IPS DF 6.9 (cell line): ENCODE measurements around the gene LIN37.

Source experiments
- DNase-seq: peaks from one replicate; pipeline ENCODE4 v3.0.0-alpha.2; 2013; ENCODE audit warnings: low read depth, low spot score
- H3K27ac ChIP-seq: one replicate; pipeline ENCODE4 v1.5.1; 2013; ENCODE audit warnings: low read length, control low read depth
- H3K27me3 ChIP-seq: 2 replicates; pipeline ENCODE4 v1.6.1; 2013; ENCODE audit warnings: mild to moderate bottlenecking, low read length; ENCODE audit not compliant: control insufficient read depth, insufficient read depth
- H3K36me3 ChIP-seq: 2 replicates; pipeline ENCODE4 v1.6.1; 2013; ENCODE audit warnings: low read length; ENCODE audit not compliant: control insufficient read depth, insufficient read depth
- H3K4me1 ChIP-seq: 2 replicates; pipeline ENCODE4 v1.6.1; 2013; ENCODE audit warnings: low read length; ENCODE audit not compliant: control insufficient read depth, insufficient read depth
- H3K4me3 ChIP-seq: 2 replicates; pipeline ENCODE4 v1.5.1; 2013; ENCODE audit warnings: mild to moderate bottlenecking, low read length
- H3K9me3 ChIP-seq: 2 replicates; pipeline ENCODE4 v1.6.1; 2013; ENCODE audit warnings: low read length, inconsistent platforms; ENCODE audit not compliant: control insufficient read depth, insufficient read depth
- WGBS: extraction: QIAGEN DNeasy Blood & Tissue Kit; methylation state at CpG from one replicate; pipeline ENCODE4 v1.1.7; 2013; ENCODE audit warnings: mixed read lengths, missing lambda C conversion rate; ENCODE audit not compliant: insufficient read length, insufficient coverage; 5-methylcytosine and 5-hydroxymethylcytosine counted together

LIN37 gene

GRCh38 chr19:35783469-35784434 is 35.4 kb downstream of the LIN37 start:
- peak overlapping the region; percentile 26; the same call in 1 of the 2 replicates for H3K4me3 ChIP-seq
- H3K27me3 ChIP-seq: no peaks in the 10 kb centered on the region
- no peaks in the 10 kb centered on the region; the same call in 1 of the 2 replicates for H3K36me3 ChIP-seq
- H3K9me3 ChIP-seq: no peaks in the 10 kb centered on the region
- no peak for DNase-seq
- no CpG with 5 or more reads among the region's 28 CpGs for WGBS
- H3K27ac ChIP-seq: no peak overlapping the region
- H3K4me1 ChIP-seq: peaks cover 7% of the 10 kb centered on the region

DNA sequence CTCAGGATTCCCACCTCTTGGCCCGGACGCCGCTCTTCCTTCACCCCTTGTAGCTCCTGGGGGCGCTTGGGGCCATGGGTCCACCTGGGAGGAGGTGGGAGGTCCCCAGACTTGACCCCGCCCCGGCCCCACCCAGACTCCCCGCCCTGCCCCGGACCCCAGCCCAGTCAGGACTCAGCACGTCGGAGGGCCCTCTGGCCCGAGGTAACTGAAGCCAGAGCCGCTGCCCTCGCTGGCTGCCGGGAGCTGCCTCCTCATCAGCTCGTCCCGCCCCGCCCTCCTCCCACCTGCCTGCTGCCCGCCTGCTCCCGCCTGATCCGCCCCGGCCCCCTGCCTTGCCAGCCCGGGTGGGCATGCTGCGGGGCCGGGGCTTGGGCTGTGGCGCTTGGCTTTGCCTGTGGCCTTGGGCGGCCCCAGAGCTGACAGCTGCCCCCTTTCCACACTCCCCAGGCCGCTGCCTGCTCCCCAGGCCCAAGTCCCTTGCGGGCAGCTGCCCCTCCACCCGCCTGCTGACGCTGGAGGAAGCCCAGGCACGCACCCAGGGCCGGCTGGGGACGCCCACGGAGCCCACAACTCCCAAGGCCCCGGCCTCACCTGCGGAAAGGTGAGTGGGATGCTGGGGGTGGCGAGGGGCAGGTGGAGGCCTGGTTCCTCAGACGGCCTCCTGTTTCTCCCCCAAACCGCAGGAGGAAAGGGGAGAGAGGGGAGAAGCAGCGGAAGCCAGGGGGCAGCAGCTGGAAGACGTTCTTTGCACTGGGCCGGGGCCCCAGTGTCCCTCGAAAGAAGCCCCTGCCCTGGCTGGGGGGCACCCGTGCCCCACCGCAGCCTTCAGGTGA is 36.3 kb downstream of the LIN37 start:
- H3K36me3 ChIP-seq: no peaks in the 10 kb centered on the region; the same call in 1 of the 2 replicates
- H3K9me3 ChIP-seq: no peaks in the 10 kb centered on the region
- no CpG with 5 or more reads among the region's 45 CpGs for WGBS
- H3K27me3 ChIP-seq: no peaks in the 10 kb centered on the region
- no peak overlapping the region for H3K27ac ChIP-seq
- DNase-seq: no peak
- H3K4me3 ChIP-seq: peak overlapping the region; percentile 43
- peaks cover 7% of the 10 kb centered on the region for H3K4me1 ChIP-seq

DNA sequence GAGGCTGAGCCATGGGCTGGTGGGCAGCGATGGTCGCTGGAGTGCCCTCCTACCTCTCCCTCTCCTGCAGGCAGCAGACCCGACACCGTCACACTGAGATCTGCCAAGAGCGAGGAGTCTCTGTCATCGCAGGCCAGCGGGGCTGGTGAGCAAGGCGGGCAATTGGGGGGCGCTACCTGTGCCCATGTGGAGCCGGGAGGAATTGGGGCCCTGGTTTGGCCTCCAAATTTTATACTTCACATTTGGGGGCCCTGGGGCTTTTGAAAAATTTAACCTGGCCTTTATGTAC is 36.9 kb downstream of the LIN37 start:
- Histone ChIP-seq H3K27me3 (no peaks in the 10 kb centered on the region), H3K4me1 (peaks cover 7% of the 10 kb centered on the region), H3K4me3 (peak overlapping the region; percentile 43; the same call in 1 of the 2 replicates), H3K9me3 (no peaks in the 10 kb centered on the region), H3K27ac (no peak overlapping the region), H3K36me3 (no peaks in the 10 kb centered on the region; the same call in 1 of the 2 replicates)
- DNase-seq: no peak
- no CpG with 5 or more reads among the region's 10 CpGs for WGBS

DNA sequence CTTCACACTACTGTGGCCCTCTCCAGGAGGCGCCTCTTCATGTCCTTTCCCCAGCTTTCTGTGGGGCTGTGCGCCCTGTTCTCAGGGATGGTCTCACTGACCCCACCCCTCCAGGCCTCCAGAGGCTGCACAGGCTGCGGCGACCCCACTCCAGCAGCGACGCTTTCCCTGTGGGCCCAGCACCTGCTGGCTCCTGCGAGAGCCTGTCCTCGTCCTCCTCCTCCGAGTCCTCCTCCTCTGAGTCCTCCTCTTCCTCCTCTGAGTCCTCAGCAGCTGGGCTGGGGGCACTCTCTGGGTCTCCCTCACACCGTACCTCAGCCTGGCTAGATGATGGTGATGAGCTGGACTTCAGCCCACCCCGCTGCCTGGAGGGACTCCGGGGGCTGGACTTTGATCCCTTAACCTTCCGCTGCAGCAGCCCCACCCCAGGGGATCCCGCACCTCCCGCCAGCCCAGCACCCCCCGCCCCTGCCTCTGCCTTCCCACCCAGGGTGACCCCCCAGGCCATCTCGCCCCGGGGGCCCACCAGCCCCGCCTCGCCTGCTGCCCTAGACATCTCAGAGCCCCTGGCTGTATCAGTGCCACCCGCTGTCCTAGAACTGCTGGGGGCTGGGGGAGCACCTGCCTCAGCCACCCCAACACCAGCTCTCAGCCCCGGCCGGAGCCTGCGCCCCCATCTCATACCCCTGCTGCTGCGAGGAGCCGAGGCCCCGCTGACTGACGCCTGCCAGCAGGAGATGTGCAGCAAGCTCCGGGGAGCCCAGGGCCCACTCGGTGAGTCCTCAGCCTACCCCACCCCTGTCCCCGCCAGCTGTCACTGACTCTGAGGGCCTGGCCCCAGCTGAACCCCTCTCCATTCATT is 38.2 kb downstream of the LIN37 start:
- no peak overlapping the region for H3K27ac ChIP-seq
- H3K9me3 ChIP-seq: no peaks in the 10 kb centered on the region
- no peak overlapping the region for H3K4me3 ChIP-seq
- H3K27me3 ChIP-seq: no peaks in the 10 kb centered on the region
- DNase-seq: no peak
- WGBS: no CpG with 5 or more reads among the region's 31 CpGs
- no peaks in the 10 kb centered on the region; the same call in 1 of the 2 replicates for H3K36me3 ChIP-seq
- peaks cover 6% of the 10 kb centered on the region for H3K4me1 ChIP-seq

DNA sequence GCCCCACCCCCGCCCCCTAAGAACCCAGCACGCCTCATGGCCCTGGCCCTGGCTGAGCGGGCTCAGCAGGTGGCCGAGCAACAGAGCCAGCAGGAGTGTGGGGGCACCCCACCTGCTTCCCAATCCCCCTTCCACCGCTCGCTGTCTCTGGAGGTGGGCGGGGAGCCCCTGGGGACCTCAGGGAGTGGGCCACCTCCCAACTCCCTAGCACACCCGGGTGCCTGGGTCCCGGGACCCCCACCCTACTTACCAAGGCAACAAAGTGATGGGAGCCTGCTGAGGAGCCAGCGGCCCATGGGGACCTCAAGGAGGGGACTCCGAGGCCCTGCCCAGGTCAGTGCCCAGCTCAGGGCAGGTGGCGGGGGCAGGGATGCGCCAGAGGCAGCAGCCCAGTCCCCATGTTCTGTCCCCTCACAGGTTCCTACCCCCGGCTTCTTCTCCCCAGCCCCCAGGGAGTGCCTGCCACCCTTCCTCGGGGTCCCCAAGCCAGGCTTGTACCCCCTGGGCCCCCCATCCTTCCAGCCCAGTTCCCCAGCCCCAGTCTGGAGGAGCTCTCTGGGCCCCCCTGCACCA is 38.9 kb downstream of the LIN37 start:
- Histone ChIP-seq H3K4me3 (no peak overlapping the region), H3K36me3 (no peaks in the 10 kb centered on the region; the same call in 1 of the 2 replicates), H3K27ac (no peak overlapping the region), H3K27me3 (no peaks in the 10 kb centered on the region), H3K4me1 (peaks cover 5% of the 10 kb centered on the region; the same call in 1 of the 2 replicates), H3K9me3 (no peaks in the 10 kb centered on the region)
- WGBS: no CpG with 5 or more reads among the region's 15 CpGs
- DNase-seq: no peak

DNA sequence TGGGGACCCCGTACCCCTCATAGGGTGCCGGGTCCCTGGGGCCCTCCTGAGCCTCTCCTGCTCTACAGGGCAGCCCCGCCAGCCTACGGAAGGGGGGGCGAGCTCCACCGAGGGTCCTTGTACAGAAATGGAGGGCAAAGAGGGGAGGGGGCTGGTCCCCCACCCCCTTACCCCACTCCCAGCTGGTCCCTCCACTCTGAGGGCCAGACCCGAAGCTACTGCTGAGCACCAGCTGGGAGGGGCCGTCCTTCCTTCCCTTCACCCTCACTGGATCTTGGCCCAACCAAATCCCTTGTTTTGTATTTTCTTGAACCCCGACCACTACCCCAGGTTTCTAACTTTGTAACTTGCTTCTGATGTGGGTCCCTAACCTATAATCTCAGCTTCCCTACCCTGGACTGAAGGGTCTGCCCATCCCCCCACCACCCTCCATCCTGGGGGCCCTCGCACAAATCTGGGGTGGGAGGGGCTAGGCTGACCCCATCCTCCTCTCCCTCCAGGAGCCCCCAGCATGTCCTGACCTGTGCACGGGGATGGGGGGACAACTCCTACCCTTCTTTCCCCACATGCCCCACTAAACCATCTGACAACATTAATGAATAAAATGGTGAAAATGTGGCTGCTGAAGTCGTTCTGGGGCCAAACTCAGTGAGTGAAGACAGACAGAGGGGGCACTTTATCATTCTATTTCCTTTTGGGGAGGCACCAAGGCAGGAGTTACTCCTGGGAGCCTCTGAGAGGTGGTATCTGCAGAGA is 40.0 kb downstream of the LIN37 start:
- WGBS: no CpG with 5 or more reads among the region's 12 CpGs
- H3K9me3 ChIP-seq: no peaks in the 10 kb centered on the region
- no peak for DNase-seq
- H3K36me3 ChIP-seq: no peaks in the 10 kb centered on the region; the same call in 1 of the 2 replicates
- H3K27me3 ChIP-seq: no peaks in the 10 kb centered on the region
- no peak overlapping the region for H3K27ac ChIP-seq
- peaks cover 3% of the 10 kb centered on the region; the same call in 1 of the 2 replicates for H3K4me1 ChIP-seq
- H3K4me3 ChIP-seq: no peak overlapping the region

DNA sequence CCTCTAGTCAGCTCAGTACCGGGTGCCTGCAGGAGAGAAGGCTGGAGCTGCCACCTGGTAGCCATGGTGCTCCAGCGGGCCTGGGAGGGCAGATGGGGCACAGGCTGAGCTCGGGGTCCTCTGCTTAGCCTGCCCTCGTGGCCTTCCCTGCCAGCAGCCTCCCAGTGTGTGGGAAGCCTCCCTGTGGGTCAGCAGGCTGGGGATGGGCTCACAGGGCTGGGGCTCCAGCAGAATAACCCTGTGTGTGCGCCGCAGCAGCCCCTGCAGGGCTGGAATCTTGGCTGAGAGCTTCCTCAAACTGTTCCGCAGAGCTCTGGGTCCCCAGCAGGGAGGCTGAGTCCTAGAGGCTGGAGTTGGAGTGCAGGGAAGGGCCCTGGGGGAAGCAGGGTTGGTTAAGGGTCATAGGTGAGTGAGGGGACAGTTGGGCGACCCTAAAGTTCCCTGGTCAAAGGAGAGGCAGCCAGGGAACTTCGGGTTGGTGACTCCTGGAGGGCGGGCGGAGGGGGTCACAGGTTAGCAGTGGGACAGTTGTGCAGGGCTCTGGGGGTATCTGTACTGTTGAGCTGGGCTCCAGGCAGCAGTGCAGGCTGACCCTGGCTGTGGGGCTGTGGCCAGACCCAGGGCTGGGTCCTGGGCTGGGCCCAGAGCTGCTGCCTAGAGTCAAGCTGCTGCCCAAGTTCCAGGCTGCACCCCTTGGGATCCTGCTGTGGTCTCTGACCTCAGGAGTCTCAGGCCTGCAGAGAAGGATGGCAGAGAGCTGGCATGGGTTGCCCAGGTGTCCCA is 41.0 kb downstream of the LIN37 start:
- Histone ChIP-seq H3K4me1 (peaks cover 3% of the 10 kb centered on the region; the same call in 1 of the 2 replicates), H3K36me3 (no peaks in the 10 kb centered on the region; the same call in 1 of the 2 replicates), H3K27me3 (no peaks in the 10 kb centered on the region), H3K4me3 (no peak overlapping the region), H3K9me3 (no peaks in the 10 kb centered on the region), H3K27ac (no peak overlapping the region)
- DNase-seq: no peak
- no CpG with 5 or more reads among the region's 11 CpGs for WGBS

GRCh38 chr19:35789978-35790944 is 41.9 kb downstream of the LIN37 start:
- no peaks in the 10 kb centered on the region; the same call in 1 of the 2 replicates for H3K36me3 ChIP-seq
- H3K27me3 ChIP-seq: no peaks in the 10 kb centered on the region
- no peak overlapping the region for H3K4me3 ChIP-seq
- H3K27ac ChIP-seq: no peak overlapping the region
- peaks cover 3% of the 10 kb centered on the region; the same call in 1 of the 2 replicates for H3K4me1 ChIP-seq
- no peaks in the 10 kb centered on the region for H3K9me3 ChIP-seq
- no peak for DNase-seq
- WGBS: no CpG with 5 or more reads among the region's 19 CpGs
